RPMI8226 (cell line): Measurements from ENCODE around the gene OTOA.
A peak's percentile ranks its signal among the peaks of the same experiment; 100 is the strongest.
"Not testable (repeated sequence)": the region's sequence is repeated elsewhere in the genome, so short reads cannot be mapped to it uniquely, and the experiment has no call there.

Experiments
- DNase-seq: peaks from one replicate; pipeline ENCODE4 v3.0.0-alpha.2; 2015

Gene OTOA

DNA sequence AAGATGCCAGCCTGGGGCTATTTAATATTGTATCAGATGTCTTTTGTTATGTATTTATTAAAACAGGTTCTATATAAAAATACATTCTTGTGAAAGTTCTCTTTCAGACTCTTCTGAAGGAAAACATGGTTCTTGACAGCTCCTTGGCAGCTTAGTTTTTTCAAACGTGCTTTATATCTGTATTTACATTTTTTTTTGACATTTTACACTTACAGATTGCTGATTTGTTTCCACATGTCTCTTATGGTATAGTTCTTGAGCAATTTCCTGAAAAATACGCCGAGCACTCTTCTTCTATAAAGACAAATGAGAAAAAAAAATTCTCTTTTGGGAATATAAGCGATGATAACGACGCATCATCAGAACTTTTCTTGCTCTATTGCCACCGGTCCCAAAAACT is 20.9 kb upstream of the OTOA start:
- DNase-seq, result no peak

DNA sequence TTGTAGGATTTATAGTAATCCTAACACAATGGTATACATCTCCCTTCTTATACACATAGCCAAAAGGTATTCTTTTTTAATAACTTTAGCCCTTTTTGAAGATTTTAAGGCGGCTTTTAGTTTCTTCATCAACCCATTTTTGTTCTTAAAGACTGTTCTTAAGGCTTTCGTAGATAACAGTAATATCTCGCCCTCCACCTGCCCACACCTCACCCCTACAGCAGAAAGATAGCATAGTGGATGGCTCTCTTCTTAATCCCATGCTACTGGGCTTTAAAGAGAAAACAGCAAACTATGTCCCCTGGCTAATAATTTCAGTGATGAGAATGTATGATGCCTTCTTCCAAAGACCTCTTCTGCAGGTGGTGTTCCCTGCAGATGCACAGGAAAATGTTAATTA is 20.0 kb upstream of the OTOA start:
- DNase-seq, result no peak

DNA sequence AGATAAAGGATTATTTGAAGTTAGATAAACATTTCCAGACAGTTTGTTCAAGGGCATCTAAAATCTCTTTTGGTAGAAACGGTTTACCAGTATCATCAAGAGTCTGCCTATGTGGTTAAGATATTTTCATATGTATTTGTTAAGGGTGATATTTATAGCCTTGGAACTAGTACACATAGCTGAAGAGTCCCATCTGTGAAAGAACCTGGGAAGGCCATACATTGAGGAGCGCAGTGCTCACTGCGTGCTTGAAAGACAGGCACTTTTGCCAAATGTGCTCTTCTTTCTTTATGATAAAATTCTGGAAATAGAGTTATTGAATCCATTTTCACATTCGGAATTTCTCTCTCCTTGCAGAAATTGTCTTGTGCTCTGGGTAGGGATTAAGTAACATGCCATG is 19.1 kb upstream of the OTOA start:
- no peak for DNase-seq

DNA sequence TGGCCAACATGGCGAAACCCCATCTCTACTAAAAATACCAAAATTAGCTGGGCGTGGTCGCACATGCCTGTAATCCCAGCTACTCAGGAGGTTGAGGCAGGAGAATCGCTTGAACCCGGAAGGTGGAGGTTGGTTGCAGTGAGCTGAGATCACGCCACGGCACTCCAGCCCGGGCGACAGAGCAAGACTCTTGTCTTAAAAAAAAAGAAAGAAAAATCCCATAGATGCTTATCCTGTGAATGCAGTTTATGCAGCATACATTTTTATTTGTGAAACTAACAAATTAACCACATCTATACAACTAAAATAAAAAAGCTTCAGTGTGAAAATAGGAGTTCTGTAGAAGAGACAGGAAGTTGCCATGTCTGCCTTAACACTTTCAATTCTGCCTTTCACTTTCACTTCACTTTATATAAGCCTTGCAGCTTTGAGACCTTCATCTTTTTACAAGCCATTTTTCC is 18.5 kb upstream of the OTOA start:
- peak; percentile 65 for DNase-seq

DNA sequence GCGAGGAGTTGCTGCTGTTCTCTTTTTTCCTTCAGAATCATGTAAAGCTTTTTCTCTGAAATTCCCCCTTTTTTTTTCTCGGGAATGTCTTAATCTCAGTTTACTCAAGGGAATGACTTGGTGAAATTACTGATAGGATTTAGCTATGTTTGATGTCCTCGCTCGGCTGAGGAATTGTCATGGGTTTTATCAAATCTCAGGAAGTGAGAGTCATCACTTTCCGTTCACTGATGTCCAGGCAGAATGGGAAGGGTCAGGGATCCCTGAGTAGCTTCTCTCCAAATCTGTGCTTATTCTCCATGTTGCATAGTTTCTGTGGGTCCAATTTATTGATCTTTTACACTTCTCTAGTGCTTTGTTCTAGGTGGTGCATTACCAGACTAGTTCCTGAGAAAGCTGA is 17.7 kb upstream of the OTOA start:
- no peak for DNase-seq

DNA sequence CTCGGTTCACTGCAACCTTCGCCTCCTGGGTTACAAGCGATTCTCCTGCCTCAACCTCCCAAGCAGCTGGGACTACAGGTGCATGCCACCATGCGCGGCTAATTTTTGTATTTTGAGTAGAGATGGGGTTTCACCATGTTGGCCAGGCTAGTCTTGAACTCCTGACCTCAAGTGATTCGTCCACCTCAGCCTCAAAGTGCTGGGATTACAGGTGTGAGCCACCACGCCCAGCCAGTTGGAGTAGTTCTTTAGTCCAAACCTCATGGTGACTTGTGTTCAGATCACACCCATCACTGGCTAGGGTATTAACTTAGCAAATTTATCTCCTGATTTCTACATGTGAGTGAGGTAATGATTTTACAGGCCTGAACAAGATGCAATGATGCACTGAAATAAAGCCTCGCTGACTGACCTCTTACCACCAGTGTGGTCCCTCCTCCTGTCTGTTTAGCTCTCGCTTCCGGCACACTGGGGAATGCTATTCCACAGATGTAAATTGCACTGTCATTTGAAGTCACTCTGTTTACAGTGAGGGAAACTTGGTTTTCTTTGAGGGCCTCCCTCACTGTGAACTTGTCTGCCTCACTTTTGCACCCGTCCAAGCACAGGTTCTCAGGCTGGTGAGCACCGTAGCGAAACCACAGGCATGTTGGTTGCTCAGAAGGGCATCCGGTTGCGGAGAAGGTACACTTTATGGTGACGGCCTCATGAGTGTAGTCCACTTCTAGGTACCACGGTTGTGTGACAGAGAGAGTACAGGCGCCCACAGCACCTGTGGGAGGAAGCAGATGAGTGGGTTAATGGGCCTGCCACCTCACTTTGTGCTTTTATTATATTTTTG is 16.8 kb upstream of the OTOA start:
- DNase-seq, result no peak

DNA sequence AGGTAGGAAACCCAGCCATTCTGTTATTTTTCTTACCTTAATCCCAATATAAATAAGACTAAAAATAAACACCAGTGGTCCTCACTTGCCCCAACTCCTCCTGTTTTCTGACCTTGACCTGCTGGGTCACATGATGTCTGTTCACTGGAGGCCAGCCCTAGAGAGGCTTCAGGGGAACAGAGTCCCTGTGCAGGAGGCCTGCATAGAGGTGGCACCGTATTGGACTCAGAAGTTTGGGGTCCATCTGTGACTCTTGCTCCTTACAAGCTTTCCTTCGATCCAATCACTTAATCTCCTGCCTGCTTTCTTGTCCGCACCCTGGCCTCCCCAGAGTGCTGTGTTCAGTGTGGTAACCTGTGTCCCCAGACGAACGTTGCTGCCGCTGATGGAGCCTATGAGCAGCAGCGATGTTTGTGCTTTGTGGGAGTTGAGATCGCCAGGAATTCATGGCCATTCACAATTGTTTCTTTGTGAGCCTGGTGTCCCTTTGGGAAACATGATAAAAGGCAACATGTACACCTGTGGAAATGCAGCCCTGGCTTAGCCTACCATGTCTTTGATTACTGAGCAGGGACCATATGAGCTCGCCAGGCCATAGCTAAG is 16.1 kb upstream of the OTOA start:
- DNase-seq, result no peak

DNA sequence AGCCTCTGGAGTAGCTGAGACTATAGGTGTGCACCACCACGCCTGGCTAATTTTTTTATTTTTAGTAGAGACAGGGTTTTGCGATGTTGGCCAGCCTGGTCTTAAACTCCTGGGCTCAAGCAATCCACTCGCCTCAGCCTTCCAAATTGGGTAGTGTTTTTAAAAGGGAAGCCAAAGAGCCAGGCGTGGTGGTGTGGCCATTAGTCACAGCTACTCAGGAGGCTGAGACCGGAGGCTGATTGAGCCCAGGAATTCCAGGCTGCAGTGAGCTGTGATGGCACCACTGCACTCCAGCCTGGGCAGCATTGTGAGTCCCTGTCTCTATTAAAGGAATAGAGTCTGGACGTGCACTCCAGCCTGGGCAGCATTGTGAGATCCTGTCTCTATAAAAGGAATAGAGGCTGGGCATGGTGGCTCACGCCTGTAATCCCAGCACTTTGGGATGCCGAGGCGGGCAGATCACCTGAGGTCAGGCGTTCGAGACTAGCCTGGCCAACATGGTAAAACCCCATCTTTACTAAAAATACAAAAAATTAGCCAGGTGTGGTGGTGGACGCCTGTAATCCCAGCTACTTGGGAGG is 13.9 kb upstream of the OTOA start:
- not testable (repeated sequence) for DNase-seq

DNA sequence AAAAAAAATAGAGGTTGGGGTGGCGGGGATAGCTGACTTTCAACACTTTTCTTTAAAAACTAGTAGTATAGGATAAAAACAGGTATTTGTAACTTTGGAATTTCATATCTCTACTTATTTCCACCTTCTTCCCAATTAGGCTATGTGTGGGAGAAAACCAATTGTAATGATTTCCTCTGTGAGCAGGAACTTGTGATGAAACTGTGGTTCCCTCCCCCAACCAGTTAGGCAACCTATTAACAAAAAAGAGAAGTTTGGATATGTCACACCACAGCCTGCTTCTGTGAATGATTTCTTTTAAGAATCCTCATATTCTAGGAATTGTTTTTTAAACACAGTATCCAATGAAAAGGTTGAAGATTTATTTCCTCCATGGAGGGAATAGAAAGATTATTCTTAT is 13.2 kb upstream of the OTOA start:
- DNase-seq, result no peak

DNA sequence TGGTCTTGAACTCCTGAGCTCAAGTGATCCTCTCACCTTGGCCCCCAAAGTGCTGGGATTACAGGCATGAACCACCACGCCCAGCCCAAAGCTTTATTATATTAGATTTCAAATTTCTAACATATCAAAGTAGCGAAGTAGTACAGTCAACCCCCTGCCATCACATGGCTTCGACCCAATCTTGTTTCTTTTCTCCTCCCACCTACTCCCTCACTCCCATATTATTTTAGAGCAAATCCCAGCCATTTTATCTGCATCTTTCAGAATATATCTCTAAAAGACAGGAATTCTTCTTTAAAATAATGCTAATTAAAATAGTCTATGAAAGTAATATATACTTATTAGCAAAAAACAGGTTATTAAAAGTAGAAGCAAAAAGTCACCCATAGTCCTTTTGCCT is 12.3 kb upstream of the OTOA start:
- no peak for DNase-seq

DNA sequence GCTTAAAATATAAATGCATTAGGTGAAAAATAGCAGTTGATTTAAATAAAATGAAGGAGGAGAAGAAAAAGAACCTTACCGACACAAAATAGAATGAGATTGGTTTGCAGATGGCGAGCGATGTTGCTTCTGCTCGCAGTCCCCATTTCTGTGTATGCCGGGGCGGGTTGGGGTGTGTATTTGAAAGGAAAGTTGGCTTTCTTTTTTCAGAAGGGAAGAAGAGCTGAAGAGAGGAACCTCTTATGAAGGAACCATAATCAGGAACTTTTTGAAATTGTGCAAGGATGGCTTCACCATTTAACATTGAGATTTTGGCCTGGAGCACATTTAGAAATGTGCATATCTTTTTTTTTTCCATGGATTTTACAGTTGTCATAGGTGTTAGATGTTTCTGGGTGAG is 11.3 kb upstream of the OTOA start, which contains the start of gene IGSF6:
Gene IGSF6 (minus strand): TSS at position 156 of the 400 bp plus-strand sequence. CDS start 10 bp downstream, at position 146.
- no peak for DNase-seq

DNA sequence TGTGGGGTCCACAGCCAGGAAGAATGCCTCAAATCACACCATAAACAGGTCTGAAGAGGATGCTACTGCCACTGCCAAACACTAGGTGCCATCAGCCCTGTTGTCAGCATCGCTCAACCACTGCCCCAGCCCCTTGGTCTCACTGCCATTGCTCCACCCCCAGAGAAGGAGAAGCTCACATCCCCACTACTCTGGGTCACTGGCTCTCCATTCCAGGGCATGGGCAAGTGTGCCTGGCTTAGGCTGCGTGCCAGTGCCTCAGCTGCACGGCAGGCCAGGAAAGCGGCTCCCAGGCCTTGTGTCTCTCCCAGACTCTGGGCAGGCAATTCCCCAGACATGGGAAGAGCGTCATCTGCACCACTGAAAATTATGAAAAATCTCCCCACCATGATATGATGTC is 10.2 kb upstream of the OTOA start:
- DNase-seq, result no peak

DNA sequence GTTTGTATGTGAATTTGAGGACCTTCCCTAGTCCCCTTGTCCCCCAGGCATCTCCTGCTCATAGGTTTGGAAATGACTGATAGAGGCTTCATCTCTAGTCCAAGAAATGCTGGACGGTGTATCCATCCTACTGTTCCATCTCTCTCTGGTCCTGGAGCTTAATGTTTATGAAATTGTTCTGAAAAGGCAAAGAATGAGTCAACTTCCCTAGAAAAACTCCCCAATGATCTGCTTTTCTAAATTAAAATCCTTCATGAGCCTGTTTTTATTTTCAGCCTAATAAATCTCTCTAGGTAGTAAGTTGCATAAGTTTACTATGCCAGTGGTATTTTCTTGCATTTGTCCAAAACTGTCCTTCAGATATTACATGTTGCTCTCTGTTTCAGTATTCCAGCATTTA is 9.3 kb upstream of the OTOA start:
- no peak for DNase-seq

DNA sequence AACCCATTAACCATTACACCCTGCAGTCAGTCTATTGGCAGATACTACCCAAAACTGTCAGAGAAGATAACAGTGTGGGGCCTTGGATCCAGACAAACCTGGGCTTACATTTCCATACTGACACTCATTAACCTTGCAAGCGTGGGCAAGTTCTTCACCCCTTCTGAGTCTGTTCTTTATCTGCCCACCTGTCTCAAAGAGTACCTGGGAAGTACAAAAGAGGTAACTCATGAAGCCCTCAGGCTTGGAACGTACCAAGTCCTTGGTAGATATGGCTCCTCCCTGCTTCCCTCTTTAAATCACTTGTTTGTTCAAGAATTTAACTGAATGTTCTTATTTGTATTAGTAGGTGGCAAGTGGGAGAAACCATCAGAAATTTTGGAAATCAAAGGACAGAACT is 8.9 kb upstream of the OTOA start:
- no peak for DNase-seq

DNA sequence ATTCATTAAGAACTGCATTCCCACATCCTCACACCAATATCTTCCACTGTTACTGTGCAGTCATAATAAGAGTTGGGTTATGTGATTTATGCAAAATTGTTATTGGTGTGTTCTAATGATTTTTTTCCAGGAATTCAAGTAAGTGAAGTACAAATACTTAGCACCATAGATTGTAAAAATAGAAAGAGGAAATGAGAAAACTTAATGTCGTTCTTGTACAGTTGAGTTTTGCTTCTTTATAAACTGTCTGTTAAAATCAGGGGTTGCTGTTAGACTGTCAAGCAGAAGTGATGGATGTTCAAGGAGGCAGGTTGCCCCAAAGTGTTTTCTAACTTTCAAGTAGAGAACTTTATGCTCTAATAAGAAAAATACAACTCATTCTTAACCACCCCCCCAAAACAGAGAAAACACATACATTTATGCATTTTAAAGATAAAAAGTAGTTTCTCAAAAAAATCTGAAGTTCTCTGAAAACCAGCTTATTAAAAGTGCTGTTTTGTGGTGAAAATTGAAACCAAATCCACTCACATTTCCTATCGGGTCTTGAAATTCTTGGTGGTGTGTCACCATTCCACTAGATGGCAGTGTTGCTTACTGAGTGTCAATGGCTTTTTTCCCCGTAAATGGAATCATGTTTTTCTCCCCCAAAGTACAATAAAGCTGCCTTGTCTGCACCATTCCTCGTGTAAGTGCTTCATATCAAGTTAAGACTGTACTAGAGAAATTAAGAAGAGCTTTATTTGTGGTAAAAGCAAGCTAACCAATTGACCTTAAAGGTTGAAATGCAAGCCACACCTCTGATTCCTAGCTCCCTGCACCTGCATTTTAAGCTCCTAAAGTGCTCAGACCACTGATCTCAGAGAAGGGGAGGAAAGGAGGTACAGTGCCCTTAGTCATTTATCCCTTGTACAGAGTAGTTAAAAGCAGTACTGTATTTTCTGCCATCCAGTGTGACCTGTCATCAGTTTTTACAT is 6.7 kb upstream of the OTOA start:
- DNase-seq, result peak; percentile 74

DNA sequence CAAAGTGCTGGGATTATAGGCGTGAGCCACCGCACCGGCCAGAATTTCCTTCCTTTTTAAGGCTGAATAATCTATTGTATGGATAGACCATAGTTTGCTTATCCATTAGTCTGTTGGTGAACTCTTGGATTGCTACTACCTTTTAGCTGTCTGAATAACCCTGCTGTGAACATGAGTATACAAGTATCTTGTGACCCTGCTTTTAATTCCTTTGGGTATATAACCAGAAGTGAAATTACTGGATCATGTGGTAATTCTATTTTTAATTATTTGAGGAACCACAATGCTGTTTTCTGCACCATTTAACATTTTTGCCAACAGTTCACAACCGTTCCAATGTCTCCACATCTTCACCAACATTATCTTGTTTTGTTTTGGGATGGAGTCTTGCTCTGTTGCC is 4.6 kb upstream of the OTOA start:
- no peak for DNase-seq

DNA sequence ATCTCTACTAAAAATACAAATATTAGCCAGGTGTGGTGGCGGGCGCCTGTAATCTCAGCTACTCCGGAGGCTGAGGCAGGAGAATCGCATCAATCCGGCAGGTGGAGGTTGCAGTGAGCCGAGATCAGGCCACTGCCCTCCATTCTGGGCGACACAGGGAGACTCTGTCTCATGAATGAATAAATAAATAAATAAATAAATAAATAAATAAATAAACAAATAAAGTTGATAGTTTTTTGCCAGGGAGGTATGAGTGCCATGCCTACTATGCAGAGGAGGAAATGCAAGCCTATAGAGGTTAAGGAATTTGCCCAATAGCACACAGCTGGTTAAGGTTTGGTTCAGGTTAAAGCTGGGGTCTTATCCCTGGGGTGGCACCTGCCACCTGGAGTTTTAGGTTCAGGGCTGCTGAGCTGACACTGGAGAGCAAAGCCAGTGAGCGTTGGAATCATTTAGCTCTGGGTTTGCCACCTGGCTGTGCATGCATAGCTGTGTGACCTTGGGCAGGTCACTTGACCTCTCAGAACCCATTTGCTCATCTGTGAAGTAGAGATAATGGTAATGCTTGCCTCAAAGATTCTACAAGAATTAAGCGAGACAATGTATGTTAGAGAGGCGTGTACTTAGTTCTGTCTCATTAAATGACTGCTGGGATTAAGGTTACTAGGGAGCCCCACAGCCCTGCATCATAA is 1.2 kb downstream of the OTOA start:
- DNase-seq, result no peak

DNA sequence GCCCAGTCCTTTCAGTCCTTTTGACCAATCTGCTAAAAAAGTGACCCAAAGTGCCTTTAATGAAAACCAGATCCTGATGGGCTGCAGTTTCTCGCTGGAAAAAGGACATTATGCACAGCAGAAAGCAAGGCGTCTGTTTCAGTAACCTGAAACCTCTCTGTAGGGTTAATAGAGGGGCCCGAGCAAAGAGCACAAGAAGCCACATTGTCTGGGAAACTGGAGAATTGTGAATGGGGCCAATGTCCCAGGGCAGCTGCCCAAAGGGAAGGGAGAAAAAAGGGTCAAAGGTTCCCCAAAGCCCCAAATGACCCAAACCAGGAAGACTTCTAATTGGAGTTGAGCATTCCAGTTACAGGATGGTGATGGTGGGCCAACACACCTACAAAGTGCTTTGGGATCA is 3.0 kb downstream of the OTOA start:
- no peak for DNase-seq

DNA sequence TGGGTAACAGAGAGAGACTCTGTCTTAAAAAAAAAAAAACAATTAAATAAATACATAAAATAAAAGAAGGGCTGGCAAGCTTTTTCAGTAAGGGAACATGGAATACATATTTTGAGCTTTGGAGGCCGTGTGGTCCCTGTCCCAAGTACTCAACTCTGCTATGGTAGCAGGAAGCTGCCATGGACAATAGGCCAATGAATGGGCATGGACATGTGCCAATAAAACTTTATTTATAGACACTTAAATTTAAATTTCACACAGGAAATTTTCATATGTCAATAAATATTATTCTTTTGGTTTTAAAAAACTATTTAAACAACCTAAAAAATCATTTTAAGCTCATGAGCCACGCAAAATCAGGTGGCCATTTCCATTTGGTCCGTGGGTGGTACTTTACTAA is 3.8 kb downstream of the OTOA start:
- DNase-seq, result no peak

DNA sequence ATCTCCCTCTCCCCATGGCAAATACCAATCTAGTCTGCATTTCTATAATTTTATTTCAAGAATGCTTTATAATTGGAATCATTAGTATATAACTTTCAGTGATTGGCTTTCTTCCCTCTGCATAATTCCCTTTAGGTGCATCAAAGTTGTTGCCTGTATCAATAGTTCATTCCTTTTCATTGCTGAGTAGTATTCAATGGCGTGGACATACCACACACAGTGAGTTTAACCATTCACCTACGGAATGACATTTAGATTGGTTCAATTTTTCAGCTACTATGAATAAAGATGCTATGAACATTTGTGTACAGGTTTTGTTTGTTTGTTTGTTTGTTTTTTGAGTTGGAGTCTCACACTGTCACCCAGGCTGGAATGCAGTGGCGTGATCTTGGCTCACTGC is 9.7 kb downstream of the OTOA start:
- no peak for DNase-seq

DNA sequence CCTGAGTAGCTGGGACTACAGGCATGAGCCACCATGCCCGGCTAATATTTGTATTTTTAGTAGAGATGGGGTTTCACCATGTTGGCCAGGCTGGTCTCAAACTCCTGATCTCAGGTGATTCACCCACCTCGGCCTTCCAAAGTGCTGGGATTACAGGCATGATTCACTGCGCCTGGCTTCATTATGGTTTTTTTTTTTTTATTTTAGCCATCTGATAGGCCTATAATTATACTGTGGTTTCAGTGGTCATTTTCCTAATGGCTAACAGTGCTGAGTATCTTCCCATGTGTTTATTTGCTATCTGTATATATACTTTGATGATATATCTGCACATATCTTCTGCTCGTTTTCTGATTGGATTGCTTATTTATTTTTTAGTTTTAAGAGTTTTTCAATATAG is 10.7 kb downstream of the OTOA start:
- not testable (repeated sequence) for DNase-seq

DNA sequence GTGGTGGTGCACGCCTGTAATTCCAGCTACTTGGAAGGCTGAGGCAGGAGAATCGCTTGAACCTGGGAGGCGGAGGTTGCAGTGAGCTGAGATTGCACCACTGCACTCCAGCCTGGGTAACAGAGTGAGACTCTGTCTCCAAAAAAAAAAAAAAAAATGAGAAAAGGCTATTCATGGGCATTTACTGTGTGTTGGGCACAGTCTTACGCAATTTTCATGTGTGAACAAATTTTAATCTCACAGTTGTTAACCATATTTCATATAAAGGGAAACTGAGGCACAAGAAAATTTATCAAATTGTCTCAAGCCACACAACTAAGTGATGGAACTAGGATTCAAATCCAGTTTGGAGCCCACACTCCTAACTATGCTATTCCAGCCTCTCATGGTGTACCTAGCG is 16.9 kb downstream of the OTOA start:
- not testable (repeated sequence) for DNase-seq
